NCI-H128 (cell line): ENCODE data around the gene GOLGA8A.
"Not testable (repeated sequence)": the region's sequence is repeated elsewhere in the genome, so short reads cannot be mapped to it uniquely, and the experiment has no call there.

Experiments used
- DNase-seq: peaks from one replicate; lab custom pipeline; 2025; ENCODE audit not compliant: unreplicated experiment; lab: John Stamatoyannopoulos, UW

GOLGA8A gene

DNA sequence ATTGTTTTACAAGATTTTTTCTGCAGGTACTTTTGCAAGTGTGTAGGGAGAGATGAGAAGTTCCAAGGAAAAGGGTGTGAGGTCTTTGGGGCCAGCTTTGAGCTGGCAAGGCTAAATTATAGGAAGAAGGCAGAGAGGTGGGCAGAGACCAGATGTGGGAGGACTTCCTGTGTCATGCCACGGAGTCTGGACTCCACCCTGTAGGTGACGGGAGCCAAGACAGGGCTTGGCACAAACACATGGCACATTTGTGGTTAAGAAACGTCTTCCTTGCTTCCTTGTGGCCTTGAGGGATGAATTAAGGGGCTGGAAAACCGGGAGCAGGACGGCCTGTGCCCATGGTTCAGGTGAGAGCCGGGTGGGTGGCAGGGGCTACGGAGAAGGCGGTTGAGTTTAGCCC lies 19.2 kb downstream of the GOLGA8A start:
- DNase-seq, result not testable (repeated sequence)

DNA sequence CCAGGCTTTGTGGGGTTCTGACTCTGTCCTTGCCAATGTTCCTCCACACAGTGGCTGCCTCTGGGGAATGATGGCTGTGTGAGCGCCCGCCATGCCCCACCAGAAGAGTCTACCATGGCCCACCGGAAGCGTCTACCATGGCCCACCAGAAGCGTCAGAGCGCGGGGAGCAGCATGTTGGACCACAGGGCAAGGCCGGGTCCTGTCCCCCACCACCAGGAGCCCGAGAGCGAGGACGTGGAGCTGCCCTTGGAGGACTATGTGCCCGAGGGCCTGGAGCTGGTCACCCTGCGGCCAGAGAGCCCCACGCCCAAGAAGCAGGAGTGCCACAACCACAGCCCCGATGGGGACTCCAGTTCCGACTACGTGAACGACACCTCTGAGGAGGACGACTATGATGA lies 28.1 kb downstream of the GOLGA8A start:
- DNase-seq, result not testable (repeated sequence)

DNA sequence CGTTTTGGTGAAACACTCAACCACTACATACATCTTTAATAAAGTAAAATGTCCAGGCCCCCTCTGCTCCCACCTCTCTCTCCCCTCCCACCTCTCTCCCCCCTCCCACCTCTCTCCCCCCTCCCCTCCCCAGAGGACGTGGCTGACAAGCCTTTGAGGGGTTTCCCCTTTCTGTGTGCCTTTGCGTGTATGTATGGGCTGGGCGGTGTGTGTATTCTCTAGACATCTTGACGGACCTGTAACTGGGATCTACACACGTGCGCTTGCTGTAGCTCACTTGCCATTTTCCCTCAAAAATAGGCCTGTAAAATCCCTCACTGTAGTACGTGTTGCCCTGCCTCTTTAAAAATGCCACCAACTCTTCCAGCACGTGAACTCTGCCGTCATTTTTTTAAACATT lies 28.6 kb downstream of the GOLGA8A start:
- DNase-seq, result not testable (repeated sequence)

DNA sequence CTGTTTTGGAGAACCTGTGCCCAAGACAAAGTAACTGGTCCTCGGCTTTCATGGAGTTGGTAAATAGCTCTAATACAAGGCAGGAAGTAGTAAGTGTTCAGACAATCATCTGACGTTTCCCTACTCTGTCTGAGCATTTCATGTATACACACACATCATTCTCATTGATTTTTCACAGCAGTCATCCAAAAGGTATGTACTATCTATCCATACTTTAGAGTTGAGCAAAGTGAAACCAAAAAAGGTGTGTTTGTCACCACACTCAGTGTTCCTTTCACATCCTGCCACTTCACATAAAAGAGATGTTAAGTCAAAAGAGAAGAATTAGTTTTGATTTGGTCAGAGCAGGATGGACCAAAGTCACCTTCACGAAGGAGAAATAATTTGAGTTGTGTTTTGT lies 33.7 kb downstream of the GOLGA8A start:
- not testable (repeated sequence) for DNase-seq

DNA sequence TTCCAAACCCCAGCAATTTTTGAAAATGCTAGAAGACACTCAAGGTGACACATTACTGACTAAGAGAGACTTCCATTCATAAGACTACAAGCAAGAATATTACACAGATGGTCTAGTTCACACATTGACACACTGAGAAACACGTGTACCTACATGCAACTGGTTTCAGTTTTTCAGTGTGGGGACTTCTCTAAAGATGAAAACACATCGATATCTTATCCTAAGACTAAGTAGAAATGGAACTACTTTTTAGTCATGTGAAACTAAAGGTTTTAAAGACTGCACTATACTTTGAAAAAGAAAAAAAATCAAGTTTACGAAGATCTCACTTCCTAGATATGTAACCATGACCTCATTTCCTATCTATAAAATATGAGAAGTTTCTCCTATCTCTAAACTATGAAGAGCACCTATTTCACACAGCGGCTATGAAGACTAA lies 34.4 kb downstream of the GOLGA8A start:
- DNase-seq, result not testable (repeated sequence)

DNA sequence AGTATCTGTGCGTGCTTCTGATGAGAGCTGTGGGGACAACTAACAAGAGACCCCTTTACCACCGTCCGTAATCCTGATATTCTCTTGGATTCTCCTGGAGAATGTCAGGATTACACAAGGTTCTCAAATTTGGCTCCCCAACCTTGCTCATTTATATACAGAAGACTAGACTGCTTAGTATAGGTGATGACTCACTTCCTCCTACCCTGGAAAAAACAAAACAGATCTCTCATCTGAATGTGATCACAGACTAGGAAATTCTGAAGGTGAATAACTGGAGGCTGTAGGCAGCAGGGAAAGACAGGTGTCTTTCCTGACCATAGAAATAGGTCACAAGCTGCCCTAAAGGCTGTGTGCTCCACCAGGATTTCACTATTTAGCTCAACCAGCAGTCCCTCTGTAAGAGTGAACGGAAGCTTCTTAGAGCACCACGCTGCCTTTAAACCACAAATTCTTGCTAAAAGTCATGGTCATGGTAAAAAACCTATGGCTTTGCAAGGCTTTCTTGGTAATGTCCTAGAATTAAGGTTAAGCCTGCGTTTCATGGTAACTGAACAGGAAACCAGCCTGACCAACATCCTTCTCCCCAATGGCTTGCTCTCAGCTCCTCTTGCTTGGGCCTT lies 39.9 kb downstream of the GOLGA8A start:
- not testable (repeated sequence) for DNase-seq

DNA sequence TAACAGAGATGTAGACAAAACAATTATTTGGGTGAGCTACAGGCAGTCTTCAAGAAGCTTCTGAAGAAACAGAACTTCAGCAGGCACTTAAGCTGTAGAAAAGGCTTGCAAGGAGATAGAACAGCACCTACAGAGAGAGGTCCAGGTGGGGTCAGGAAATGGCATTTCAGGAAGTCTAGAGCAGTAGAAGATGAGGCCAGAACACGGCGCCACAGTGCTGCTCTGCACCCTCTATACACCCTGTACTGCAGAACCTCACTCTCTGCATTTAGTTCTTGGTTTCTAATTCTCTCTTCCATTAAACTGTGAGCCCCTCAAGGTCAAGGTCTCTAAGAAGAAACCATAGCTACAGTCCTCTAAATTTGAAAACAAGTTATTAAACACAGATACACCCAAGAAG lies 44.6 kb downstream of the GOLGA8A start:
- DNase-seq, result not testable (repeated sequence)

DNA sequence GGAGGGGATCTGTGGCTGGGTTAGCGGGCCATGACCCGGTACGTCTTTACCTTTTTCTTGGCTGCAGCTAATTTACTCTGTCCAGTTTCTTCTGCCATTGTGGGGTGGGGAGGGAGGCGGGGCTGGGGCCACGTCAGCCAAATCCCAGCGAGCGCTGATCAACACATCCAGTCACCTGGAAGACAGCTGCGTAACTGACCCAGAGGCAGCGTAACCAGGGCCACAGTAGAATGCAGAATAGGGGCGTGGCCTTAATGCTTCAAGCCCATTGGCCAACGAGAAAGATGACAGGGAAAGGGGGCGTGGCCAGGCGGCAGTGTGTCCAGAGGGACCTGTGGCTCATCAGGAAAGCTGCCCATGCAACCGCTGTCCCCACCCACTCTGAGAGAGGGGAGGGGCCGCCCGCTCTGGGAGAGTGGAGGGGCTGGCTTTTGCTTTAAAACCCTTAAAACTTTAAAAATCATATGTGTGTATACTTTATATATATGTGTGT lies 48.0 kb downstream of the GOLGA8A start:
- not testable (repeated sequence) for DNase-seq
